ENCODE measurements around the gene ABCC5.
"Not testable (repeated sequence)": the region's sequence is repeated elsewhere in the genome, so short reads cannot be mapped to it uniquely, and the experiment has no call there.

Gene ABCC5

GRCh38 chr3:183878071-183878470, 139.6 kb downstream of the ABCC5 start:
- no peak for TF ChIP-seq CTCF (IDR thresholded peaks at IDR 0.05; ENCODE audit: control insufficient read depth, insufficient read depth, low read depth, low read length, missing control alignments)
- DNase-seq (ENCODE audit: low read depth): no peak
- no peak overlapping the region for H3K4me3 ChIP-seq (ENCODE audit: control insufficient read depth, low read depth, low read length)

- DNase-seq (ENCODE audit: low read depth); H3K4me3 ChIP-seq (ENCODE audit: control insufficient read depth, low read depth, low read length): not testable (repeated sequence)
These were observed 140.5 kb downstream of the ABCC5 start for GRCh38 chr3:183877227-183877626.

- no peak for TF ChIP-seq CTCF (IDR thresholded peaks at IDR 0.05; ENCODE audit: control insufficient read depth, insufficient read depth, low read depth, low read length, missing control alignments)
- no peak for DNase-seq (ENCODE audit: low read depth)
- H3K4me3 ChIP-seq (ENCODE audit: control insufficient read depth, low read depth, low read length): no peak overlapping the region
These were observed 142.3 kb downstream of the ABCC5 start for GRCh38 chr3:183875411-183875810.

- TF ChIP-seq CTCF (IDR thresholded peaks at IDR 0.05; ENCODE audit: control insufficient read depth, insufficient read depth, low read depth, low read length, missing control alignments): no peak
- no peak overlapping the region for H3K4me3 ChIP-seq (ENCODE audit: control insufficient read depth, low read depth, low read length)
- DNase-seq (ENCODE audit: low read depth): no peak
These were observed 143.8 kb downstream of the ABCC5 start for GRCh38 chr3:183873914-183874313.

GRCh38 chr3:183871541-183871940, 146.1 kb downstream of the ABCC5 start:
- no peak overlapping the region for H3K4me3 ChIP-seq (ENCODE audit: control insufficient read depth, low read depth, low read length)
- TF ChIP-seq CTCF (IDR thresholded peaks at IDR 0.05; ENCODE audit: control insufficient read depth, insufficient read depth, low read depth, low read length, missing control alignments): no peak
- DNase-seq (ENCODE audit: low read depth): no peak

- H3K4me3 ChIP-seq (ENCODE audit: control insufficient read depth, low read depth, low read length): no peak overlapping the region
- DNase-seq (ENCODE audit: low read depth): no peak
- TF ChIP-seq CTCF (IDR thresholded peaks at IDR 0.05; ENCODE audit: control insufficient read depth, insufficient read depth, low read depth, low read length, missing control alignments): no peak
These were observed 147.1 kb downstream of the ABCC5 start for GRCh38 chr3:183870563-183870962.
